Spleen (tissue), 7 donors: ENCODE measurements around the gene GALNTL6.

Experiments
- CTCF ChIP-seq, 11 experiments: fragments of 200-600 bp in 7 of 11; fragments of 450-650 bp in 4 of 11; sonication (generic) in 4 of 11; IDR thresholded peaks in 8 of 11; conservative IDR thresholded peaks in 3 of 11; 1 replicate in 7 of 11; 2 replicates in 4 of 11; pipeline versions ENCODE4 v1.4.0 to v1.8.0; 2016 to 2021; ENCODE audit warnings: antibody characterized with exemption in 11 of 11, inconsistent platforms in 4 of 11, mild to moderate bottlenecking in 1 of 11
- POLR2A ChIP-seq, 3 donors: fragments of 450-650 bp; IDR thresholded peaks; one replicate each; pipeline ENCODE4 v1.5.1; 2017; ENCODE audit warnings: antibody characterized with exemption in 3 of 3, mild to moderate bottlenecking in 1 of 3
- POLR2AphosphoS5 ChIP-seq, 3 donors: sonication (generic); formaldehyde crosslinking; IDR thresholded peaks; one replicate each; pipeline ENCODE4 v1.5.1; 2017; ENCODE audit warnings: antibody characterized with exemption in 3 of 3
- donor health status: DM: no; HTN: no; CAD: no; lungs with moderate emphysema.
- donor health status: DM: no; HTN: no; CAD: no.
- donor health status: DM: no; HTN: no; CAD: no.

GRCh38 chr4:172758586-172759340, 945.6 kb downstream of the GALNTL6 start:
- no peak for TF ChIP-seq CTCF (IDR thresholded peaks at IDR 0.05 in 8 of 11, conservative IDR thresholded peaks at IDR 0.05 in 3 of 11)
- TF ChIP-seq POLR2AphosphoS5 (IDR thresholded peaks at IDR 0.05) = no peak
- no peak for TF ChIP-seq POLR2A (IDR thresholded peaks at IDR 0.05)
